ENCODE results near the gene INSYN2A. TPM values are rescaled to one million over a fixed set of nuclear protein-coding genes. Genes with fewer than 3 reads are reported as not detected.

Gene INSYN2A
- polyA plus RNA-seq, 3 donors: not detected

DNA sequence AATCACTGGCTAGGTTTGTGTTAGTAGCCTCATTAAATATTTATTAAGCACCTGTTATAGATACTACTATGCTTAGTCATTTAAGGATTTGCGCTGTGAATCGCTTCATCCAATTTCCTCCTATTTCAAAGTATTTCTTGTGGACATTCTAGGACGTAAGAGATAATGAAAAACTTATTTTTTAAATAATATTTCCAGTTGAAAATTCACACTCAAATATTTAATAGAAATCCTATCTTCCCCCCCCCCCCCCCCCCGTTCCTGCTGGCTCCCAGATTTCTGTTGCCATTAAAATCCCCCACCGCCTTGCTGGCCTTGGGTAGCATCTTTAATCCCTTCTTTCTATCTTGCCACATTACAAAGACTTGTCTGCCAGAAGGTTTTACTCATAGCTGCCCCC lies 6.0 kb downstream of the INSYN2A start:
- TF ChIP-seq, protein P1, sequence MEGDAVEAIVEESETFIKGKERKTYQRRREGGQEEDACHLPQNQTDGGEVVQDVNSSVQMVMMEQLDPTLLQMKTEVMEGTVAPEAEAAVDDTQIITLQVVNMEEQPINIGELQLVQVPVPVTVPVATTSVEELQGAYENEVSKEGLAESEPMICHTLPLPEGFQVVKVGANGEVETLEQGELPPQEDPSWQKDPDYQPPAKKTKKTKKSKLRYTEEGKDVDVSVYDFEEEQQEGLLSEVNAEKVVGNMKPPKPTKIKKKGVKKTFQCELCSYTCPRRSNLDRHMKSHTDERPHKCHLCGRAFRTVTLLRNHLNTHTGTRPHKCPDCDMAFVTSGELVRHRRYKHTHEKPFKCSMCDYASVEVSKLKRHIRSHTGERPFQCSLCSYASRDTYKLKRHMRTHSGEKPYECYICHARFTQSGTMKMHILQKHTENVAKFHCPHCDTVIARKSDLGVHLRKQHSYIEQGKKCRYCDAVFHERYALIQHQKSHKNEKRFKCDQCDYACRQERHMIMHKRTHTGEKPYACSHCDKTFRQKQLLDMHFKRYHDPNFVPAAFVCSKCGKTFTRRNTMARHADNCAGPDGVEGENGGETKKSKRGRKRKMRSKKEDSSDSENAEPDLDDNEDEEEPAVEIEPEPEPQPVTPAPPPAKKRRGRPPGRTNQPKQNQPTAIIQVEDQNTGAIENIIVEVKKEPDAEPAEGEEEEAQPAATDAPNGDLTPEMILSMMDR (IDR thresholded peaks at IDR 0.05): no peak
- no CpG with 5 or more reads among the region's 5 CpGs for WGBS (ENCODE audit: insufficient coverage)

DNA sequence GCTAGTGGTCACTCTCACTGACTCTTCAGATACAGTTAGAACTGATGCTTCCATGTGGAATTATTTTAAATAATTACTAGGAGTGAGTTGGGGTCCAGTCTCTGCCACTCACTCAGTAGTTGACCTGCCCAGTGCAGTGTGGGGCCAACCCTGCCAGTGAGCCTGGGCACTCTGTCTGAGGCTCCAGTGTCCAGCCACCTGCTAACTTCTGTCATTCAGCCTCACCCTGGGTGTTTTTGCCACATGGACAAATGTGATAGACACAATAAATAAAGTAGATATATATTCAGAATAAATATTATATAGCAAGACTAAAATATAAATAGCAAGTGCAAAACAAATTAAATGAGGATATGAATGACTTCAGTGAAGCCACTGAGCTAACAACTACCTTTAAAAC lies 7.2 kb downstream of the INSYN2A start:
- intact Hi-C loops (cut with micrococcal nuclease): no loop called here
- Histone ChIP-seq H2AFZ (ENCODE audit: insufficient read depth, low read depth, low read length, poor library complexity, severe bottlenecking) (no peak overlapping the region), H3K27ac (ENCODE audit: low read depth in 1 of 2, low read length in 2 of 2) (no peak overlapping the region), H3K4me1 (ENCODE audit: control insufficient read depth in 1 of 2, insufficient read depth in 2 of 2, low read length in 2 of 2) (no peaks in the 10 kb centered on the region), H3K9me3 (replicated peaks in 1 of 2; ENCODE audit: control insufficient read depth in 1 of 2, insufficient read depth in 1 of 2, low read length in 2 of 2) (no peaks in the 10 kb centered on the region), H4K20me1 (ENCODE audit: insufficient read depth, low read length) (no peaks in the 10 kb centered on the region), H3K4me3 (replicated peaks in 1 of 3; ENCODE audit: low read depth in 2 of 3, low read length in 3 of 3) (no peak overlapping the region), H3K9ac (ENCODE audit: insufficient read depth, low read length, poor library complexity, severe bottlenecking) (no peak overlapping the region), H3K79me2 (ENCODE audit: insufficient read depth, low read length) (no peaks in the 10 kb centered on the region), H3K27me3 (ENCODE audit: control insufficient read depth in 2 of 2, insufficient read depth in 2 of 2, low read length in 2 of 2) (peaks cover 16 to 17% of the 10 kb centered on the region in 2 donors), H3K4me2 (replicated peaks; ENCODE audit: extremely low read depth, low read length, poor library complexity, severe bottlenecking) (no peak overlapping the region), H3K36me3 (replicated peaks in 1 of 2; ENCODE audit: control insufficient read depth in 1 of 2, insufficient read depth in 2 of 2, low read length in 2 of 2) (no peaks in the 10 kb centered on the region)
- no peaks in the 10 kb centered on the region for H3K36me3 Mint-ChIP-seq
- peaks cover 0 to 10% (median 2%) of the 10 kb centered on the region in 7 donors for H3K9me3 Mint-ChIP-seq
- TF ChIP-seq, protein P1 (IDR thresholded peaks at IDR 0.05): no peak
- H3K4me3 Mint-ChIP-seq: no peak overlapping the region
- H3K4me1 Mint-ChIP-seq: no peaks in the 10 kb centered on the region
- peaks cover 4 to 17% (median 10%) of the 10 kb centered on the region in 3 donors for H3K27me3 Mint-ChIP-seq (ENCODE audit: low read depth in 3 of 3)
- no peak for DNase-seq
- no peak overlapping the region for H3K27ac Mint-ChIP-seq

More for the DNA sequence above, 6.0 kb downstream of the INSYN2A start:
- H3K4me1 Mint-ChIP-seq: no peaks in the 10 kb centered on the region
- H3K36me3 ChIP-seq (replicated peaks in 1 of 2; ENCODE audit: control insufficient read depth in 1 of 2, insufficient read depth in 2 of 2, low read length in 2 of 2): no peaks in the 10 kb centered on the region
- intact Hi-C loops (cut with micrococcal nuclease): no loop called here
- peaks cover 0 to 7% (median 0%) of the 10 kb centered on the region in 7 donors for H3K9me3 Mint-ChIP-seq
- peaks cover 16 to 29% (median 21%) of the 10 kb centered on the region in 3 donors for H3K27me3 Mint-ChIP-seq (ENCODE audit: low read depth in 3 of 3)
- no peaks in the 10 kb centered on the region for H3K9me3 ChIP-seq (replicated peaks in 1 of 2; ENCODE audit: control insufficient read depth in 1 of 2, insufficient read depth in 1 of 2, low read length in 2 of 2)
- no peak overlapping the region for H3K27ac ChIP-seq (ENCODE audit: low read depth in 1 of 2, low read length in 2 of 2)
- H4K20me1 ChIP-seq (ENCODE audit: insufficient read depth, low read length): no peaks in the 10 kb centered on the region
- peaks cover 22 to 29% of the 10 kb centered on the region in 2 donors for H3K27me3 ChIP-seq (ENCODE audit: control insufficient read depth in 2 of 2, insufficient read depth in 2 of 2, low read length in 2 of 2)
- H3K4me2 ChIP-seq (replicated peaks; ENCODE audit: extremely low read depth, low read length, poor library complexity, severe bottlenecking): no peak overlapping the region
- no peak overlapping the region for H3K9ac ChIP-seq (ENCODE audit: insufficient read depth, low read length, poor library complexity, severe bottlenecking)
- H3K4me3 Mint-ChIP-seq: no peak overlapping the region
- H3K27ac Mint-ChIP-seq: peak overlapping the region in 1 of 7 donors; percentile 0
- no peak overlapping the region for H3K4me3 ChIP-seq (replicated peaks in 1 of 3; ENCODE audit: low read depth in 2 of 3, low read length in 3 of 3)
- DNase-seq: no peak
- no peak overlapping the region for H2AFZ ChIP-seq (ENCODE audit: insufficient read depth, low read depth, low read length, poor library complexity, severe bottlenecking)
- no peaks in the 10 kb centered on the region for H3K79me2 ChIP-seq (ENCODE audit: insufficient read depth, low read length)
- H3K4me1 ChIP-seq (ENCODE audit: control insufficient read depth in 1 of 2, insufficient read depth in 2 of 2, low read length in 2 of 2): no peaks in the 10 kb centered on the region
- no peaks in the 10 kb centered on the region for H3K36me3 Mint-ChIP-seq
